Neutrophil (primary cell): Measurements from ENCODE around the gene RALY.

Experiments used
- H3K27ac ChIP-seq: fragments of 200-600 bp; sonication (generic); 2 replicates; pipeline ENCODE4 v1.5.1; 2016; ENCODE audit warnings: mild to moderate bottlenecking, moderate library complexity
- H3K27me3 ChIP-seq: fragments of 200-600 bp; sonication (generic); 2 replicates; pipeline ENCODE4 v1.6.0; 2016; ENCODE audit warnings: mild to moderate bottlenecking
- H3K36me3 ChIP-seq: fragments of 200-600 bp; sonication (generic); 2 replicates; pipeline ENCODE4 v1.5.1; 2017
- H3K4me1 ChIP-seq, 2 experiments: fragments of 200-600 bp in 1 of 2; sonication (generic) in 1 of 2; 1 replicate in 1 of 2; 2 replicates in 1 of 2; pipeline versions ENCODE4 v1.5.1 to v1.6.1; 2013 to 2016; ENCODE audit warnings: low read depth in 1 of 2, low read length in 1 of 2, mild to moderate bottlenecking in 1 of 2, moderate library complexity in 1 of 2; ENCODE audit not compliant: control insufficient read depth in 1 of 2, insufficient read depth in 1 of 2
- H3K4me3 ChIP-seq, 2 experiments: fragments of 200-600 bp in 1 of 2; sonication (generic) in 1 of 2; 1 replicate in 1 of 2; 2 replicates in 1 of 2; pipeline ENCODE4 v1.5.1; 2013 to 2016; ENCODE audit warnings: low read depth in 1 of 2, low read length in 1 of 2, mild to moderate bottlenecking in 1 of 2, moderate library complexity in 1 of 2
- H3K9me3 ChIP-seq: fragments of 200-600 bp; sonication (generic); 2 replicates; pipeline ENCODE4 v1.5.1; 2016
- CTCF ChIP-seq: fragments of 200-600 bp; sonication (generic); IDR thresholded peaks from 2 replicates; pipeline ENCODE4 v1.5.1; 2016; ENCODE audit warnings: antibody characterized with exemption

Gene RALY

GRCh38 chr20:33970229-33970628 lies 23.5 kb upstream of the RALY start:
- H3K9me3 ChIP-seq = no peaks in the 10 kb centered on the region
- no peaks in the 10 kb centered on the region for H3K4me1 ChIP-seq
- H3K36me3 ChIP-seq = no peaks in the 10 kb centered on the region
- H3K4me3 ChIP-seq = no peak overlapping the region
- no peaks in the 10 kb centered on the region for H3K27me3 ChIP-seq
- no peak for TF ChIP-seq CTCF
- no peak overlapping the region for H3K27ac ChIP-seq

DNA sequence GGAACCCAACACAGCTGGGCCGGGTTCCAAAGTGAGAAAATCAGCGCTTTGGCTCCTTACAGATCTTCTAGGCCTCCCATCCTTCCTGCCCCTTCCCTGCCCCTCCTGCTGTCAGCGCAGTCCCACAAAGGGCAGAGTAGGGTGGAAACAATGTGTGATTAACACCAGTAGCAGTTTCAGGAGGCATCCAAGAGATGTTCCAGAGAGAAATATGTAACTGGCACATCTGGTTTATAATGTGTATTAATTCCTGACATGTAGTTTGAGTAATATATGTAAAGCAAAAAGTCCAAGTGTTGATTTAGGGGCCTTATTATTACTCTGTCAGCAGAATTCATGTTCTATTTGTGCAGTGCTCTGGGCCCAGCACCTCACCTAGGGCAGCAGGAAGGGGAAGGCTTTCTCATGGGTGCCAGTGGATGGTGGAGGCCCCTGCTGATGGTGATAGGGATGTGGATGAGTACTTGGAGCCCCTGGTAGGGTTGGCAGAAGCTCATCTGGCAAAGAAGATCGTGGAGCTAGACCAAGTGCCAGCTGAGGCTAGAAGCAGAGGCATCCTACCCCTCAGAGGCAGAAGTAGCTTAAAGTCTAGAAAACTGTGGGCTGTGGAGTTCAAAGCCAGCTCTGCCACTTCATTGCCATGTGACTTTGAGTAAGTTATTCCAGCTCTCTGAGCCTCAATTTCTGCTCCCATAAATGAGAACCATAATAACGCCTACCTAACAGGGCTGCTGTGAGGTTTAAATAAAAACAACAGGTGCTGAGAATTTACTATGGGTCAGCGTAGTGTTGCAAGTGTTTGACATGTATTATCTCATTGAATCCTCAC lies 22.4 kb upstream of the RALY start:
- Histone ChIP-seq H3K9me3 (no peaks in the 10 kb centered on the region), H3K4me3 (no peak overlapping the region), H3K27ac (no peak overlapping the region), H3K27me3 (no peaks in the 10 kb centered on the region), H3K36me3 (no peaks in the 10 kb centered on the region), H3K4me1 (no peaks in the 10 kb centered on the region)
- no peak for TF ChIP-seq CTCF

GRCh38 chr20:33976959-33977358 lies 16.8 kb upstream of the RALY start:
- Histone ChIP-seq H3K4me3 (no peak overlapping the region), H3K9me3 (no peaks in the 10 kb centered on the region), H3K36me3 (no peaks in the 10 kb centered on the region), H3K4me1 (no peaks in the 10 kb centered on the region), H3K27me3 (no peaks in the 10 kb centered on the region), H3K27ac (no peak overlapping the region)
- no peak for TF ChIP-seq CTCF

DNA sequence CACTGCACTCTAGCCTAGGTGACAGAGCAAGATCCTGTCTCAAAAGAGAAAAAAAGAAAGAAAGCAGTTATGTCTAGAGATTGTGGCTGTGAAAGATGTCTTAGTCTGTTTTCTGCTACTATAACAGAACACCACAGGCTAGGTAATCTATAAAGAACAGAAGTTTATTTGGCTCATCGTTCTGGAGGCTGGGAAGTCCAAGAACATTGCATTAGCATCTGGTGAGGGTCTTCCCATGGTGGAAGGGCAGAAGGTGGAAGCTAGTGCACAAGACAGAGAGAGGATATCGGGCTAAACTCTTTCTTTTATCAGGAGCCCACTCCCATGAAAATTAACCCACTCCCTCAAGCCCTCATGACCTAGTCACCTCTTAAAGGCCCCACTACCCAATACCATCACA lies 16.2 kb upstream of the RALY start:
- no peak for TF ChIP-seq CTCF
- H3K36me3 ChIP-seq = no peaks in the 10 kb centered on the region

DNA sequence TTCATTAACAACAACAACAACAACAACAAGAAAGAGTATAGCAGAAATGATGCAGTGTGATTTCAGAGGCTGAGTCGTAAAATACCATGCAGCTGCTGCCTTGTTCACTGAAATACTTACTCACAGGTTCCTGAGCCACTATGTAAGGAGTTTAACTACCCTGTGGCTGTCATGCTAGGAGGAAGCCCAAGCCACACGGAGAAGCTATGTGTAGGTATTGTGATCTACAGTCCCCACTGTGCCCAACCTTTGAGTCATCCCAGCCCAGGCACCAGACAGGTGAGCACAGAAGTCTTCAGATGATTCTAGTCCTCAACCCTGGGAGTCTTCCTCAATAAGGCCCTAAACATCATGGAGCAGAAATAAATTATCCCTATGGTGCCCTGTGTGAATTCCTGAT lies 14.6 kb upstream of the RALY start:
- H3K27ac ChIP-seq = no peak overlapping the region
- H3K27me3 ChIP-seq = no peaks in the 10 kb centered on the region
- no peak for TF ChIP-seq CTCF
- no peak overlapping the region for H3K4me3 ChIP-seq
- no peaks in the 10 kb centered on the region for H3K36me3 ChIP-seq
- no peaks in the 10 kb centered on the region for H3K4me1 ChIP-seq
- no peaks in the 10 kb centered on the region for H3K9me3 ChIP-seq

More for the DNA sequence above, 16.2 kb upstream of the RALY start:
- Histone ChIP-seq H3K4me1 (no peaks in the 10 kb centered on the region), H3K9me3 (no peaks in the 10 kb centered on the region), H3K27ac (no peak overlapping the region), H3K4me3 (no peak overlapping the region), H3K27me3 (no peaks in the 10 kb centered on the region)
